Activated CD8-positive, alpha-beta memory T cell treated with anti-CD3 and anti-CD28 coated beads, Interleukin-2, amount 10 ng/mL, durations not matched to agents 7 days and 5 days (primary cell): Measurements from ENCODE around the gene ANAPC15. TPM values are rescaled to one million over a fixed set of nuclear protein-coding genes. Genes with fewer than 3 reads are reported as not detected.

Experiments
- ATAC-seq: fragments of 150-1000 bp; cut with Tn5 transposase; one replicate; pipeline ENCODE4 v1.10.0; 2021; ENCODE audit warnings: moderate library complexity
- CTCF ChIA-PET: fragments of 350-600 bp; sonication (Branson Sonifier 250); formaldehyde crosslinking; loops from one replicate; lab custom pipeline; 2021; ENCODE audit warnings: antibody characterized with exemption; lab: Charles Lee
- DNase-seq: peaks from one replicate; pipeline ENCODE4 v3.0.0-alpha.2; 2020
- H3K27ac Mint-ChIP-seq: one replicate; pipeline ENCODE4 v1.8.0; 2021; ENCODE audit warnings: mild to moderate bottlenecking, mixed read lengths
- H3K27me3 Mint-ChIP-seq: one replicate; pipeline ENCODE4 v1.8.0; 2021; ENCODE audit warnings: mixed read lengths
- H3K36me3 Mint-ChIP-seq: one replicate; pipeline ENCODE4 v1.8.0; 2021; ENCODE audit warnings: mild to moderate bottlenecking, mixed read lengths
- H3K4me1 Mint-ChIP-seq: one replicate; pipeline ENCODE4 v1.8.0; 2021; ENCODE audit warnings: mixed read lengths
- H3K4me3 Mint-ChIP-seq: one replicate; pipeline ENCODE4 v1.8.0; 2021; ENCODE audit warnings: mild to moderate bottlenecking, moderate library complexity, mixed read lengths
- H3K9me3 Mint-ChIP-seq: one replicate; pipeline ENCODE4 v1.8.0; 2022; ENCODE audit warnings: low read depth, mixed read lengths
- total RNA-seq, 2 experiments: library from RNA; stranded (reverse); gene quantifications; one replicate each; pipeline ENCODE4 v1.2.3, GENCODE V29; 2021

Gene ANAPC15
- total RNA-seq, 2 experiments from 2014 or later = 53.8 to 63.6 TPM

- CTCF ChIA-PET = interaction anchor here (0.7 to 4.4 kb wide), 8 partner anchors 9 to 82 kb away, joined by 3 to 19 read pairs (median 4); no protein-coding TSS in a partner anchor
- peaks cover 17% of the 10 kb centered on the region for H3K36me3 Mint-ChIP-seq
- H3K4me3 Mint-ChIP-seq = peak overlapping the region; percentile 85
- DNase-seq = no peak
- no peak for ATAC-seq
- H3K27me3 Mint-ChIP-seq = no peaks in the 10 kb centered on the region
- H3K9me3 Mint-ChIP-seq = no peaks in the 10 kb centered on the region
- H3K4me1 Mint-ChIP-seq = peaks cover 39% of the 10 kb centered on the region
- peak overlapping the region; percentile 85 for H3K27ac Mint-ChIP-seq
Measured at GRCh38 chr11:72102162-72102561, 10.3 kb downstream of the ANAPC15 start.

DNA sequence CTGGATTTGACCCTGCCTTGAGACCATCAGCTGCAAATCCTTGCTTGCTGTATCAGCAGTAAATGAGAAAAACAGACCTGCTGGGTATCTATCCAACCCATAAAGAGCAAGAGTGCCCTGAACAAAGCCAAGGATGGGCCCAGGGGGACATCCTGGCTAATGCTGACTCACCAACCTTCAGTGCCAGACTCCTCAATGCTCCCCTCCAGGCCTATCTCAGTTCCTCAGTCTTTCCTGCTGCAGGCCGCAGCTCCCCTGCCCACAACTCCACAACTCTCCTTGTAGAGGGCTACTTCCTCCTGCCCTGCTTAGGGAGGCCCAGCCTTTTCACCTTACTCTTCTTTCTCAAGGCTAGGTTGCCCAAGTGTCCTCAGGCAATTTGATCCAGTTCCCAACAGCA lies 12.0 kb downstream of the ANAPC15 start:
- DNase-seq (no peak), ATAC-seq (no peak)
- CTCF ChIA-PET = interaction anchor here (0.7 to 4.4 kb wide), 8 partner anchors 10 to 138 kb away, joined by 3 to 19 read pairs (median 3); partner anchors contain the start of gene IL18BP
- peaks cover 18% of the 10 kb centered on the region for H3K36me3 Mint-ChIP-seq
- H3K4me3 Mint-ChIP-seq = no peak overlapping the region
- peaks cover 39% of the 10 kb centered on the region for H3K4me1 Mint-ChIP-seq
- peak overlapping the region; percentile 60 for H3K27ac Mint-ChIP-seq
- H3K9me3 Mint-ChIP-seq = no peaks in the 10 kb centered on the region
- H3K27me3 Mint-ChIP-seq = no peaks in the 10 kb centered on the region

DNA sequence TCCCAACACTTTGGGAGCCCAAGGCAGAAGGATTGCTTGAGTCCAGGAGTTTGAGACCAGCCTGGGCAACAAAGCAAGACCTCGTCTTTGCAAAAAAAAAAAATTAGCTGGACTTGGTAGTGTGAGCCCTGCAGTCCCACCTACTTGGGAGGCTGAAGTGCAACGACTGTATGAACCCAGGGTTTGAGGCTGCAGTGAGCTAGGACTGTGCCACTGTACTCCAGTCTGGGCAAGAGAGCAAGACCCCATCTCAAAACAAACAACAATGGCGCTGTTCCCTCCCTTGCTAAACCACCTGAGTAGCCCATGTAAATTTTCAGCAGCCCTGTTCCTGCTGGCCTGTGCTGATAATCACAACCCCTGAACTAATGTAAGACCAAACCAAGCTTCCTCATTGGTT lies 12.5 kb downstream of the ANAPC15 start:
- peaks cover 39% of the 10 kb centered on the region for H3K4me1 Mint-ChIP-seq
- no peak overlapping the region for H3K4me3 Mint-ChIP-seq
- H3K27me3 Mint-ChIP-seq = no peaks in the 10 kb centered on the region
- peak overlapping the region; percentile 60 for H3K27ac Mint-ChIP-seq
- DNase-seq = no peak
- CTCF ChIA-PET = interaction anchor here (0.7 to 4.4 kb wide), 7 partner anchors 9 to 138 kb away, joined by 3 to 19 read pairs (median 3); partner anchors contain the start of gene IL18BP
- peaks cover 22% of the 10 kb centered on the region for H3K36me3 Mint-ChIP-seq
- H3K9me3 Mint-ChIP-seq = no peaks in the 10 kb centered on the region
- ATAC-seq = no peak

GRCh38 chr11:72098741-72099140 lies 13.8 kb downstream of the ANAPC15 start:
- no peak overlapping the region for H3K4me3 Mint-ChIP-seq

GRCh38 chr11:72091292-72091691 lies 21.2 kb downstream of the ANAPC15 start:
- ATAC-seq (peak; percentile 83), DNase-seq (peak; percentile 72)
- peaks cover 3% of the 10 kb centered on the region for H3K4me1 Mint-ChIP-seq
- no peaks in the 10 kb centered on the region for H3K9me3 Mint-ChIP-seq
- no peaks in the 10 kb centered on the region for H3K27me3 Mint-ChIP-seq
- H3K27ac Mint-ChIP-seq = no peak overlapping the region
- no peak overlapping the region for H3K4me3 Mint-ChIP-seq
- peaks cover 12% of the 10 kb centered on the region for H3K36me3 Mint-ChIP-seq
- CTCF ChIA-PET = interaction anchor here (0.6 to 6.8 kb wide), 21 partner anchors 9 to 1761 kb away, joined by 3 to 91 read pairs (median 4); partner anchors contain the start of genes ANAPC15 and XNDC1N

More at GRCh38 chr11:72098741-72099140, 13.8 kb downstream of the ANAPC15 start:
- Mint-ChIP-seq H3K9me3 (no peaks in the 10 kb centered on the region), H3K27me3 (no peaks in the 10 kb centered on the region), H3K27ac (no peak overlapping the region), H3K4me1 (peaks cover 34% of the 10 kb centered on the region), H3K36me3 (peaks cover 28% of the 10 kb centered on the region)
- ATAC-seq = no peak
- DNase-seq = no peak
- CTCF ChIA-PET = interaction anchor here (0.7 to 4.4 kb wide), 4 partner anchors 46 to 121 kb away, joined by 3 to 19 read pairs (median 11); no protein-coding TSS in a partner anchor

- peaks cover 2% of the 10 kb centered on the region for H3K36me3 Mint-ChIP-seq
- H3K27me3 Mint-ChIP-seq = no peaks in the 10 kb centered on the region
- no peak overlapping the region for H3K4me3 Mint-ChIP-seq
- peaks cover 11% of the 10 kb centered on the region for H3K4me1 Mint-ChIP-seq
- no peaks in the 10 kb centered on the region for H3K9me3 Mint-ChIP-seq
- CTCF ChIA-PET = interaction anchor here (0.7 to 4.7 kb wide), 3 partner anchors 10 to 111 kb away, joined by 3 to 25 read pairs (median 4); no protein-coding TSS in a partner anchor
- DNase-seq (no peak), ATAC-seq (no peak)
- H3K27ac Mint-ChIP-seq = no peak overlapping the region
Measured at GRCh38 chr11:72088076-72088808, 24.3 kb downstream of the ANAPC15 start.

- ATAC-seq = no peak
- H3K9me3 Mint-ChIP-seq = no peaks in the 10 kb centered on the region
- no peaks in the 10 kb centered on the region for H3K27me3 Mint-ChIP-seq
- H3K4me3 Mint-ChIP-seq = no peak overlapping the region
- no peak for DNase-seq
- H3K36me3 Mint-ChIP-seq = peaks cover 2% of the 10 kb centered on the region
- peaks cover 28% of the 10 kb centered on the region for H3K4me1 Mint-ChIP-seq
- CTCF ChIA-PET = interaction anchor here (0.9 to 4.7 kb wide), 10 partner anchors 11 to 349 kb away, joined by 3 to 25 read pairs (median 4); partner anchors contain the start of genes ANAPC15 and CLPB
- peak overlapping the region; percentile 1 for H3K27ac Mint-ChIP-seq
Measured at GRCh38 chr11:72085621-72086351, 26.7 kb downstream of the ANAPC15 start.

- Mint-ChIP-seq H3K27me3 (no peaks in the 10 kb centered on the region), H3K36me3 (peaks cover 3% of the 10 kb centered on the region), H3K27ac (no peak overlapping the region), H3K9me3 (no peaks in the 10 kb centered on the region), H3K4me3 (no peak overlapping the region), H3K4me1 (peaks cover 30% of the 10 kb centered on the region)
- CTCF ChIA-PET = interaction anchor here (0.9 to 4.7 kb wide), 7 partner anchors 15 to 99 kb away, joined by 3 to 25 read pairs (median 4); partner anchors contain the start of gene ANAPC15
- ATAC-seq = no peak
- no peak for DNase-seq
Measured at GRCh38 chr11:72084965-72085364, 27.5 kb downstream of the ANAPC15 start.

- DNase-seq (no peak), ATAC-seq (no peak)
- H3K27ac Mint-ChIP-seq = no peak overlapping the region
- peaks cover 6% of the 10 kb centered on the region for H3K36me3 Mint-ChIP-seq
- H3K9me3 Mint-ChIP-seq = no peaks in the 10 kb centered on the region
- H3K4me3 Mint-ChIP-seq = no peak overlapping the region
- peaks cover 34% of the 10 kb centered on the region for H3K4me1 Mint-ChIP-seq
- H3K27me3 Mint-ChIP-seq = no peaks in the 10 kb centered on the region
- CTCF ChIA-PET = interaction anchor here (0.9 to 4.7 kb wide), 3 partner anchors 16 to 100 kb away, joined by 3 to 25 read pairs (median 3); no protein-coding TSS in a partner anchor
Measured at GRCh38 chr11:72084076-72084475, 28.4 kb downstream of the ANAPC15 start.

GRCh38 chr11:72083414-72083813 lies 29.1 kb downstream of the ANAPC15 start:
- peaks cover 9% of the 10 kb centered on the region for H3K36me3 Mint-ChIP-seq
- H3K27me3 Mint-ChIP-seq = no peaks in the 10 kb centered on the region
- H3K9me3 Mint-ChIP-seq = no peaks in the 10 kb centered on the region
- CTCF ChIA-PET = interaction anchor here (1.2 to 4.7 kb wide), 2 partner anchors 60 to 100 kb away, joined by 3 to 25 read pairs; no protein-coding TSS in a partner anchor
- H3K4me1 Mint-ChIP-seq = peaks cover 41% of the 10 kb centered on the region
- no peak overlapping the region for H3K4me3 Mint-ChIP-seq
- no peak overlapping the region for H3K27ac Mint-ChIP-seq
- no peak for ATAC-seq
- no peak for DNase-seq

- no peak for DNase-seq
- Mint-ChIP-seq H3K27me3 (no peaks in the 10 kb centered on the region), H3K4me1 (peaks cover 52% of the 10 kb centered on the region), H3K4me3 (peak overlapping the region; percentile 84), H3K36me3 (peaks cover 11% of the 10 kb centered on the region), H3K9me3 (no peaks in the 10 kb centered on the region), H3K27ac (peak overlapping the region; percentile 97)
- CTCF ChIA-PET = interaction anchor here (0.8 to 2.2 kb wide), 5 partner anchors 9 to 353 kb away, joined by 3 to 17 read pairs (median 4); partner anchors contain the start of gene CLPB
- no peak for ATAC-seq
Measured at GRCh38 chr11:72081821-72082453, 30.6 kb downstream of the ANAPC15 start.

GRCh38 chr11:72081184-72081644 lies 31.3 kb downstream of the ANAPC15 start:
- Mint-ChIP-seq H3K27me3 (no peaks in the 10 kb centered on the region), H3K4me1 (peaks cover 49% of the 10 kb centered on the region), H3K36me3 (peaks cover 14% of the 10 kb centered on the region), H3K9me3 (no peaks in the 10 kb centered on the region), H3K4me3 (peak overlapping the region; percentile 84), H3K27ac (peak overlapping the region; percentile 97)
- no peak for ATAC-seq
- CTCF ChIA-PET = interaction anchor here (1.0 to 2.2 kb wide), 3 partner anchors 9 to 62 kb away, joined by 4 to 17 read pairs (median 5); no protein-coding TSS in a partner anchor
- DNase-seq = no peak
